GM12875 (cell line): ENCODE measurements around the gene DZANK1.
"Not testable (repeated sequence)": the region's sequence is repeated elsewhere in the genome, so short reads cannot be mapped to it uniquely, and the experiment has no call there.

Source experiments
- H3K4me3 ChIP-seq: one replicate; pipeline ENCODE4 v1.5.1; 2011; ENCODE audit warnings: low read depth, low read length, control low read depth
- TF ChIP-seq, protein P1 (sequence below): IDR thresholded peaks from 2 replicates; pipeline ENCODE4 v1.5.1; 2011; ENCODE audit warnings: low read depth, mild to moderate bottlenecking, control low read depth, inconsistent platforms, low read length, moderate library complexity, borderline replicate concordance; ENCODE audit not compliant: insufficient read depth

Gene DZANK1

DNA sequence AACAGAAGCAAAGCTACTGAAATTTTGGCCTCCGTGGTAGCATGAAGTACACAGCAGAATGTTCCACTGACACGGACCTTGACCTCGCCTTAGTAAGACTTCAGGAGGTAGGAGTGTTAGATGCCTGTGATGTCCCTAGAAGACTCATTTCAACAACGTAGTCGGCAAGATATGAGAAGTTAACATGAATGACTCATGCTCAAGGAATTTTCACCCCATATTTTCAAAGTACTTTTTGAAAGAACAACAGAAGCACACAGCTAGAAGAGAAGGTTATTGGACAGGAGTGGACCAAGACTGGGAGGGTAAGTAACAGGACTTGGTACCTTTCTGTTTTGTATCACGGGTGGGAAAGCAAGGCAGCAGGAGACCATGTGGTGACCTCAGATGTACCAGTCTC is 78.0 kb downstream of the DZANK1 start:
- no peak overlapping the region for H3K4me3 ChIP-seq
- TF ChIP-seq, protein P1, sequence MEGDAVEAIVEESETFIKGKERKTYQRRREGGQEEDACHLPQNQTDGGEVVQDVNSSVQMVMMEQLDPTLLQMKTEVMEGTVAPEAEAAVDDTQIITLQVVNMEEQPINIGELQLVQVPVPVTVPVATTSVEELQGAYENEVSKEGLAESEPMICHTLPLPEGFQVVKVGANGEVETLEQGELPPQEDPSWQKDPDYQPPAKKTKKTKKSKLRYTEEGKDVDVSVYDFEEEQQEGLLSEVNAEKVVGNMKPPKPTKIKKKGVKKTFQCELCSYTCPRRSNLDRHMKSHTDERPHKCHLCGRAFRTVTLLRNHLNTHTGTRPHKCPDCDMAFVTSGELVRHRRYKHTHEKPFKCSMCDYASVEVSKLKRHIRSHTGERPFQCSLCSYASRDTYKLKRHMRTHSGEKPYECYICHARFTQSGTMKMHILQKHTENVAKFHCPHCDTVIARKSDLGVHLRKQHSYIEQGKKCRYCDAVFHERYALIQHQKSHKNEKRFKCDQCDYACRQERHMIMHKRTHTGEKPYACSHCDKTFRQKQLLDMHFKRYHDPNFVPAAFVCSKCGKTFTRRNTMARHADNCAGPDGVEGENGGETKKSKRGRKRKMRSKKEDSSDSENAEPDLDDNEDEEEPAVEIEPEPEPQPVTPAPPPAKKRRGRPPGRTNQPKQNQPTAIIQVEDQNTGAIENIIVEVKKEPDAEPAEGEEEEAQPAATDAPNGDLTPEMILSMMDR: no peak

DNA sequence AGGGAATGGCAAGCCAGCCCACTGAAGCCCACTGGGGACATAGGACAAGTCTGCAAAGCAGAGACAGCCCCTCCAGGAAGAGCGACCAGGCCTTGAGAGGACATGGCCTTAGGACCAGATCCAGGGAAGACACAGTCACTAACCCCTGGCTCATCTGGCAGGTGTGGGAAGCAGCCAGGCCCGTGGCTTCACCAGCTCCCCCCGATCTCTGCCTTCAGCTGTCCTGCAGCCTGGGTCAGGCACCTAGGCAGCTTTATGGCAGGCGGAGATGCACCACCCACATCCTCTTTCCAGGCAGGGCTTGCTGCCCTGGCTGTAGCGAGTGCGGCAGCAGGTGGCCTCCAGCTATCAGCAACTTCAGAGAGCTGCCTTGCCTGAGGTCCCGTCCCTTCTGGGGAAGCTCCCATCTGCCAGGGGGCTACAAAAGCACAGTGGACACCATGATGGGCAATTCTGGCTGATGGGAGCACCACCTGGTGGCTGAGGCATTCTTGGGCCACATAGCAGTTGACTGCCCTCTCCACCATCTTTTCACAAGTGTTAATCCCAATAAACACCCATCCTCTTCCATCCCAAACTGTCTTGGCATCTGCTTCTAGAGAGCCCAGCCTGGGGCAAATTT is 85.8 kb downstream of the DZANK1 start:
- TF ChIP-seq, protein P1: no peak
- H3K4me3 ChIP-seq: no peak overlapping the region

DNA sequence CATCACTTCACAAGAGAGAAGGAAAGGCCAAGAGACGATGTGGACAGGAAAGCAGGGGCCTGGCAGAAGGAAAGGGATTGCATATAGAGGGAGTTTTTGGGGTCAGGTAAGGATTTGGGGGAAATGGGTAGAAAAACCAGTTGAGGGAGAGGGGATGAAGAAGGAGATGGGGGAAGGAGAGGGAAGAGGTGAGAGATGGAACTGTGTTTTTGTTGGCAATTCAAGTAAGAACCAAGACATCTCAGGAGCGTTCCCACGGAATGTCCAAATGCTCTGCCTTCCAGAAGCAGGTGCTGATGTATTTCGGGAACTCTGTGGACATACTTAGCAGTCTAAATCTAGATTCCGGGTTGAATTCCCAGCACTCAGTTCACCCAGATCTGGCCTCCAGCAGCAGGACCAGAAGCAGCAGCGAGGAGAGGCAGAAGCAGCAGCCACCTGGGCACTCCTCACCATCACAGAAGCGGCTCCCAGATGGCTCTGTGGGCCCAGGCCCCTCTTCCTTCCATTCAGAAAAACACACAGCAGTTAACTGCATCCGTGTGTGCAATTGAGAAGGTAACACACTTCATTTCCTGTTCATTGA is 88.8 kb downstream of the DZANK1 start:
- TF ChIP-seq, protein P1: no peak
- no peak overlapping the region for H3K4me3 ChIP-seq

DNA sequence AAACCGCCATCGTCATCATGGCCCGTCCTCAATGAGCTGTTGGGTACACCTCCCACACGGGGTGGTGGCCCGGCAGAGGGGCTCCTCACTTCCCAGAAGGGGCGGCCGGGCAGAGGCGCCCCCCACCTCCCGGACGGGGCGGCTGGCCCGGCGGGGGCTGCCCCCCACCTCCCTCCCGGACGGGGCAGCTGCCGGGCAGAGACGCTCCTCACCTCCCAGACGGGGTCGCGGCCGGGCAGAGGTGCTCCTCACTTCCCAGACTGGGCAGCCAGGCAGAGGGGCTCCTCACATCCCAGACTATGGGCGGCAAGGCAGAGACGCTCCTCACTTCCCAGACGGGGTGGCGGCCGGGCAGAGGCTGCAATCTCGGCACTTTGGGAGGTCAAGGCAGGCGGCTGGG is 91.3 kb downstream of the DZANK1 start:
- H3K4me3 ChIP-seq: not testable (repeated sequence)

DNA sequence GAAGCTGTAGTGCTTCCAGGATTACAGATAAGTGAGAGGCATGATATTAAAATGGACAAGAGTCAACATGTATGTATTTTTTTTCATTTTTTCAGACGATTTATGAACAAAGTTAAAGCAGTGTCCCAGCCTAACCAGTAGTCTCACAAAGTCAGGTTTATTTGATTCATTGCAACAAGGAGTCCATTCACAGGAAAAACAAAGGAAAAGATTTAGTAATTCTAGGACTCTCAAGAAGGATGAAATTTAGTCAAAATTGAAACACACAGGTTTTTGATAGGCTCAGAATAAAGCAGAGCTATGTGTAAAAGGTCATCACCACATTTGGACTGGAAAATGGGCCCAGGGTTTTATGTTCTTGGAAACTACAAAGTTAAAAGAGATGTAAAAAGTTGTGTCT is 94.5 kb downstream of the DZANK1 start:
- TF ChIP-seq, protein P1: no peak
- H3K4me3 ChIP-seq: no peak overlapping the region

DNA sequence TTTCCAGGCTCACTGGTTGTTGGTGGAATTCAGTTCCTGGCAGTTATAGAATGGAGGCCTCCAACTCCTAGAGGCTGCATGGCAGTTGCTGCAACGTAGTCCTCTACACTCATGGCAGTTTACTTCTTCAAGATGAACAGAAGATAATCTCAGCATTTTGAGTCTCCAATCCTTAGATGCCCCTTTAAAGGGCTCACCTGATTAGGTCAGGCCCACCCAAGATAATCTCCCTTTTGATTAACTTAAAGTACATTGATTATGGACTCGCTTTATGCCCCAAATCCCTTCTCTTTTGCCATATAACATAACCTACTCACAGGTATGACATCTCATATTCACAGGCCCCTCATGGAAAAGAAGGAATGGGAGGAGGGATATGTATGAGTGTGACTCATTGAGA is 102.1 kb downstream of the DZANK1 start:
- H3K4me3 ChIP-seq: no peak overlapping the region
- TF ChIP-seq, protein P1: no peak

DNA sequence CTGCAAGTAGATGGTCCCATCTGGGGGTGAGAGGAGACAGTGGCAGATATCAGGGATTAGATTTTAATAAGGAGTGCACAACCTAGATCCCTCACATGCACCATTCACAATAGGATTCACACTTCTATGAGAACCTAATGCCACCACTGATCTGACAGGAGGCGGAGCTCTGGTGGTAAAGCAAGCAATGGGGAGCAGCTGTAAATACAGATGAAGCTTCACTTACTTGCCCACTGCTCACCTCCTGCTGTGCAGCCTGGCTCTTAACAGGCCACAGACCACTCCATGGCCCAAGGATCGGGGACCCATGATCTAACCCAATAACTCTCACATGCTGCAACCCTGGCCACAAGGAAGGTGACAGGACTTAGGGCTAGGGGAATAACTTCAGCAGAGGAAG is 103.1 kb downstream of the DZANK1 start:
- TF ChIP-seq, protein P1: no peak
- H3K4me3 ChIP-seq: no peak overlapping the region
